ENCODE results near the gene APC.
"Not testable (repeated sequence)": the region's sequence is repeated elsewhere in the genome, so short reads cannot be mapped to it uniquely, and the experiment has no call there.

Gene APC

DNA sequence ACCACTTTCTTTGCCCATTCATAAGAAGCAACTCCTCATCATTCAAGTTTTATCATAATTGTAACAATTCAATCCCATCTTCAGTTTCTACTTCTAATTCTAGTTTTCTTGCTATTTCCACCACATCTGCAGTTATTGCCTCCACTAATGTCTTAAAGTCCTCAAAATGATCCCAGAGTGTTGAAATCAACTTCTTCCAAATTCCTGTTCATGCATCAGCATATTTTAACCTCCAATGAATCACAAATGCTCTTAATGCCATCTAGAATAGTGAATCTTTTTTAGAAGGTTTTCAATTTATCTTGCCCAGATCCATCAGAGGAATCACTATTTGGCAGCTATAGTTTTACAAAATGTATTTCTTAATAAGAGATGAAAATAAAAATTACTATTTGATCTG lies 120.2 kb downstream of the APC start:
- DNase-seq (ENCODE audit: low read depth) = no peak

- DNase-seq (ENCODE audit: low read depth) = not testable (repeated sequence)
These were observed 122.9 kb downstream of the APC start for GRCh38 chr5:112860571-112860928.

DNA sequence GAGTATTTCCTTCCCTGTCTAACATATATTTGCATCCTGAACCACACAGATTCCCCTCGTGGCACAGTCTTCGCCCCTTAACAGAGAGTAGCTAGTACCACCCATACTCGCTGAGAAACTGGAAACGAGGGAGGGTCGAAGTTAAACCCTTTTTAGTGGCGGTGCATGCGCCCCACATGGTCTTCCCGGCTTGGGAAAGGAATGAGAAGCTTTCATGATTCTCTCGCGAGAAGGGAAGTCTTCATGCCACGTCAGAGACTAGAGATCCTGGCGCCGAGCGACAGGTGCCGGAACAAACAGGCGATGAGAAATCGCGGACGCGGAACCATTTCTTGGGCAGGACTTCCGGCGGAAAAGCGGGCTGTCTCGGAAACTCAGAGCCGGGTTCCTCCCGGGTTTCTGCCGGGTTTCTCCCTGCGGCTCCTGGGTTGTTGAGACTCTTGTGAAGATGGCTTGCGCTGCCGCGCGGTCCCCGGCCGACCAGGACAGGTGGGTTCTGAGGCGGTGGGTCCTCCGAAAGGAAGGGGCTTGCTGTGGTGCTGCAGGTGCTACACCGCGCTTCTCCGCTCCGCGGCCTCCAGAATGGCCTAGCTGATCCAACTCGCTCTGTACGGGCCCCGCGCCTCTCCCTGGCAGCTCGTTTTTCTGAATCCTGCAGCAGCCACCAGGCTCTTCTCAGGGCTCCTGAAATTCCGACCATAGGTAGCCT lies 123.4 kb downstream of the APC start, which contains the start of gene SRP19:
Gene SRP19 (plus strand): TSS at position 359 of the 709 bp plus-strand sequence. CDS start 90 bp downstream, at position 449.
- peak; percentile 98 for DNase-seq (ENCODE audit: low read depth)

DNA sequence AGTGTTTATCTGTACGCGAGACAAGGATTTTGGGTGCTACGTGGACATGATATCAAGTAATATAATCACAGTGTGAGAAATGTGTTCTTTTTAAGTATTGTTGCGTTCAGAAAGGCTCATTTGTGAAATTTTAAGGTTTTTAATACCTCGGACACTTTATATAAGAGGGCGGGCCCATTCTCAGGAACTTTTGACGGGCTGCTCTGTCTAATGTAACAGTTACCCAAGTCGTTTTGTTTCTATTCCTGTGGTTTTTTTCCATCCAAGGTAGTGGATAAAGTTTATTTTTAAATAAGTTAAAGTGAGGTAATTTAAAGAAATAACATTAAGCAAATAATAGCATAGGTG lies 123.9 kb downstream of the APC start:
- no peak for DNase-seq (ENCODE audit: low read depth)

- DNase-seq (ENCODE audit: low read depth) = no peak
These were observed 124.4 kb downstream of the APC start for GRCh38 chr5:112862085-112862484.

DNA sequence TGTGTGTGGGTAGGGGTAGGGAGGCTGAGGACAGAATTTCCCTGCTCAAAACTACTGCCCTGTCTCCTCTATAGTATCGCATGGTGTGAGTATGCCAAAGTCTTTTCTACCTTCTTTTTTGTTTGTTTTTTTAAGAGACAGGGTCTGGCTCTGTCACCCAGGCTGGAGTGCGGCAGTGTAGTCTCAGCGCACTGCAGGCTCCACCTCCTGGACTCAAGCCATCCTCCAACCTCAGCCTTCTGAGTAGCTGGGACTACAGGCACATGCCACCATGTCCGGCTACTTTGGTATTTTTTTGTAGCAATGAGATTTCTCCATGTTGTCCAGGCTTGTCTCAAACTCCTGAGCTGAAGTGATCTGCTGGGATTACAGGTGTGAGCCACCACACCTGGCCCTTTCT lies 125.9 kb downstream of the APC start:
- DNase-seq (ENCODE audit: low read depth) = no peak

- no peak for DNase-seq (ENCODE audit: low read depth)
These were observed 127.4 kb downstream of the APC start for GRCh38 chr5:112865128-112865527.

GRCh38 chr5:112866739-112867138 lies 129.1 kb downstream of the APC start:
- DNase-seq (ENCODE audit: low read depth) = no peak

DNA sequence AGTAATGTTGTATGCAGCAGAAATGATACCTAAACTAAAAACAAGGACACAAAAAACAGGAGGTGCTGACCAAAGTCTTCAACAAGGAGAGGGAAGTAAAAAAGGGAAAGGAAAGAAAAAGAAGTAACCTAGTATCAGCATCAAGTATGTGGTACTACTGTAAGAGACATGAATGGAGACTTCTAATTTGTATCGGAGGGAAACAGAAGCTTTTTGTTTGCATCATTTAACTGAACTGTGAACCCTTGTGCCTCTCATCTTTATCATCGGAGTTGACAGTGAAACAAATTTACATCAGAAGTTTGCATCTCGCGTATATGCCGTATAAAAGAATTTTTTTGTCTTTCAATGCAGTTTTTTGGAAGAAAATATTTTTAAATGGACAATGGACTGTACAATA lies 129.7 kb downstream of the APC start:
- no peak for DNase-seq (ENCODE audit: low read depth)

GRCh38 chr5:112869948-112870347 lies 132.3 kb downstream of the APC start:
- DNase-seq (ENCODE audit: low read depth) = no peak

GRCh38 chr5:112870966-112871365 lies 133.3 kb downstream of the APC start:
- DNase-seq (ENCODE audit: low read depth) = no peak

- no peak for DNase-seq (ENCODE audit: low read depth)
These were observed 138.7 kb downstream of the APC start for GRCh38 chr5:112876362-112876761.

DNA sequence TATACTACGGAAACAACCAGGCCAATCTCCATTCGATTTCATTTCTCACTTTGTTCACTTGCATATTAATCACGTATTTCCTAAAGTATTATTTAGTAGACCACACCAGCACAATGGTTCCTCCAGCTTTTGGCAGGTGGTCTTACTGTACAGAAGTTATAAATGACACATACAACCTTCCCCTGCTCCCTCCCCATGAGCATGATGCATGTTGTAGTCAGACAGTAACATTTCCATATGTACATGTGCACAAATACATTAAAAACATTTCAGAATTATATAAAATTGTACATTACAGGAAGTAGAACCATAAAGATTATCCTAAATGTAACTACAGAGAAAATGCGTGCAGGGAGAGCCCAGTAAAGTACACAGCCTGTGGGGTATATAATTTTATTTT lies 140.4 kb downstream of the APC start:
- DNase-seq (ENCODE audit: low read depth) = no peak

GRCh38 chr5:112878760-112879159 lies 141.1 kb downstream of the APC start:
- DNase-seq (ENCODE audit: low read depth) = no peak

DNA sequence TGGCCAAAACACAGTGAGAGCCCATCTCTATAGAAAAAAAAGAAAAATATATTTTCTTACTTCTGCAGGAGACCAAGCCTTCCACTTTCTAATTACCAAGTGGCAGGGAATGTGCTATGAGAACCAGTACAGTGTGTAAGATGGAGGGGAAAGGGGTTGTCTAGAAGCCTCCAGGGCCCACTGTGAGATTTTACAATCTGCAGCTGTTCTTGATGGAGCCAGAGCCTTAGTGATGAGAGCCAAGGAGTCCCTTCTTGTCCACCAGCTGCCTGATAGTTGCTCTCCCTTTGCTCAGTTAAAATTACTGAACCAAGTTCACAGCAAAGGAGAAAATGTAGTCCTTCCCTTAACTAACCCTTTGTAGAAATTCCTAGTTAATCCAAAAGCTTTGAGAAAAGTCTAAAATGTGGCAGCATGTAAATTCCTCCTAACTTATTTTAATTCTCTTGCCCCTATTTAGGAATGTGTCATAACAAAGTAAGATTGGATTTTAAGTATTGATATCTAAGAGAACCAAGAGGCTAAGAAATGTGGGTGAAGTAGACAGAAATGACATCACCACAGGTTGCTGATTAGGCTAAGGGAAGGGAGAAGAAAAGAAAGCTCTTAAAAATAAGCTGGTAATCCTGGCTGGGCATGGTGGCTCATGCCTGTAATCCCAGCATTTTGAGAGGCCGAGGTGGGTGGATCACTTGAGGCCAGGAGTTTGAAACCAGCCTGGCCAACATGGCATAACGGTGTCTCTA lies 142.7 kb downstream of the APC start:
- DNase-seq (ENCODE audit: low read depth) = no peak

DNA sequence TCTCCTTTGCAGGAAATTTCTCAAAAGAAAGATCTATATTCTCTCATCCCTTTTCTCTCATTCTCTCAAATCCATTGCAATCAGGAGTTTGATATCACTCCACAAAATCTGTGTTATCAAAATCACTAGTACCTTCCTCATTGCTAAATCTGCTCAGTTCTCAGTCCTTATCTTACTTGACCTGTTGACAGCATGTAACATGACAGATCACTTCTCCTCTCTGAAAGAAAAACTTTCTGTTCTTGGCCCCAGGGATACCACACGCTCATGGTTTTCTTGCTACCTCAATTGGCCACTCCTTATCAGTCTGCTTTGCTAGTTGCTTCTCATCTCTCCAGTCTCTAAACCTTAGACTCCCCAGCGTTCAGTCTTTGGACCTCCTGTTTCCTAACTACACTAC lies 145.5 kb downstream of the APC start:
- no peak for DNase-seq (ENCODE audit: low read depth)

- DNase-seq (ENCODE audit: low read depth) = no peak
These were observed 147.3 kb downstream of the APC start for GRCh38 chr5:112885001-112885400.

DNA sequence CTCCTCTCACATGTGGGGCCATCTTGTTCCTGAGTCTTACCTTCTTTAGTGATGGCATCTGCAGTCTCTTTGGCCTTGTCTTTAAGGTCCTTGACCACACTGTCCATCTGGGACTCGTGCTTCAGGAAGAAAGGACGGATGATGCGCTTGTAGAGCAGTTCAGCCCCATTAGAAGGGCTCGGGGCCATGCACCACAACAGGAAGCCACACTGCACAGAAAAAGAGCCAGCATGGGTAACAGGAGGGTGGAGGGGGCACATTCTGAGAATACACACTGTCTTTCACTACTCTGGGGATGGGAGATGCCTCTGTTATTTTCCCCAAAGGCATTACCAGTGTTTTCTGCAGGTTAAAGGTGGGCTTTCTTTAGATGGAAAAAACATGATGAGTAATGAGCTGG lies 149.3 kb downstream of the APC start:
- DNase-seq (ENCODE audit: low read depth) = no peak

DNA sequence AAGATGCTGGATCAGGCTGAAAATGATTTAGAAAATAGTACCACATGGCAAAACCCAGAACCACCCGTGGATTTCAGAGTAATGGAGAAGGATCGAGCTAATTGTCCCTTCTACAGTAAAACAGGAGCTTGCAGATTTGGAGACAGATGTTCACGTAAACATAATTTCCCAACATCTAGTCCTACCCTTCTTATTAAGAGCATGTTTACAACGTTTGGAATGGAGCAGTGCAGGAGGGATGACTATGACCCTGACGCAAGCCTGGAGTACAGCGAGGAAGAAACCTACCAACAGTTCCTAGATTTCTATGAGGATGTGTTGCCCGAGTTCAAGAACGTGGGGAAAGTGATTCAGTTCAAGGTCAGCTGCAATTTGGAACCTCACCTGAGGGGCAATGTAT lies 154.4 kb downstream of the APC start:
- not testable (repeated sequence) for DNase-seq (ENCODE audit: low read depth)

DNA sequence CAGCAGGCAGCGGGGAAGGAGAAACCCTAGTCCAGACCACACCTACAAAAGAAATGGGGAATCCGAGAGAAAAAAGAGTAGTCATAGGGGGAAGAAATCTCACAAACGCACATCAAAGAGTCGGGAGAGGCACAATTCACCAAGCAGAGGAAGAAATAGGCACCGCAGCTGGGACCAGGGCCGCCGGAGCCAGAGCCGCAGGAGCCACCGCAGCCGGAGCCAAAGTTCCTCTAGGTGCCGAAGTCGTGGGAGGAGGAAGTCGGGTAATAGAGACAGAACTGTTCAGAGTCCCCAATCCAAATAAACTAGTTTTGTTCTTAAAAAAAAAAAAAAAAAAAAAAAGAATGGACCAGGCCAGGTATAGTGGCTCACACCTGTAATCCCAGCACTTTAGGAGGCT lies 155.1 kb downstream of the APC start:
- DNase-seq (ENCODE audit: low read depth) = no peak

GRCh38 chr5:112895682-112896081 lies 158.0 kb downstream of the APC start:
- DNase-seq (ENCODE audit: low read depth) = no peak
